Activated CD4-positive, alpha-beta T cell treated with anti-CD3 and anti-CD28 coated beads, Interleukin-2, amount 50 U/mL, for 48 hours (primary cell): ENCODE results near the gene IL18.
"Not testable (repeated sequence)": the region's sequence is repeated elsewhere in the genome, so short reads cannot be mapped to it uniquely, and the experiment has no call there.

Experiments used
- DNase-seq, 2 experiments: peaks; one replicate each; pipeline ENCODE4 v3.0.0-alpha.2; 2020

The IL18 gene

DNA sequence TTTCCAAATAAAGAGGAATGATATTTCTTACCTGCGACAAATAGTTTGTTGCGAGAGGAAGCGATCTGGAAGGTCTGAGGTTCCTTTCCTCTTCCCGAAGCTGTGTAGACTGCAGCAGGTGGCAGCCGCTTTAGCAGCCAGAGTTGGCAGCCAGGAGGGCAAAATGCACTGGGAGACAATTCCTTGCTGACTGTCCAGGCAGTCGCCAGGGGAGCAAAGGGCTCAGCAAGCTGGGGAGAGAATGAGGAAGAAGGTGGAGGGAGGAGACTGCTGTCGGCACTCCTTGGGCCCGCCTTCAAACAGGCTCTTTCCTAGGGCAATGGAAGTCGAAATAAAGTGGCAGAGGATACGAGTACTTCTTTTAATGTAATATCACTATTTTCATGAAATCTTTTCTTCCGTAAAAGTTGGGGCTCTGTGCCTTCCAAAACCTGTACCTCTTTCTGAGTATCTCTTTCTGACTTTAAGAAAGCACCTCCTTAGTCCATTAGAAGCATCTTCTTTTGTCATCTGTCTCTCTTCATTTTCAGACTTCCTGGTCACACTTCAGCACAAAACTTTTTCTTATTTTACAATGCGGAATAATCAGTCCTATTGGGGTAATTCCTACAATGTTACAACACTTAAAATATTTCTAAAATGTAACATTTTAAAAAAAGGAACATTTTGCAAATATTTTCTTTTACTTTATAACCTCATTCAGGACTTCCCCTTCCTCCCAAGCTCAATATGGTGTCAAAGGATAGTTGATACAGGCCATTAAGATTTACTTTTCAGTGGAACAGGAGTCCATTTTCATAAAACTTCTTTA lies at the start of gene IL18:
IL18 (minus strand) TSS at position 220 of the 811 bp plus-strand sequence. CDS start 9,041 bp downstream, outside the sequence.
- DNase-seq = no peak

DNA sequence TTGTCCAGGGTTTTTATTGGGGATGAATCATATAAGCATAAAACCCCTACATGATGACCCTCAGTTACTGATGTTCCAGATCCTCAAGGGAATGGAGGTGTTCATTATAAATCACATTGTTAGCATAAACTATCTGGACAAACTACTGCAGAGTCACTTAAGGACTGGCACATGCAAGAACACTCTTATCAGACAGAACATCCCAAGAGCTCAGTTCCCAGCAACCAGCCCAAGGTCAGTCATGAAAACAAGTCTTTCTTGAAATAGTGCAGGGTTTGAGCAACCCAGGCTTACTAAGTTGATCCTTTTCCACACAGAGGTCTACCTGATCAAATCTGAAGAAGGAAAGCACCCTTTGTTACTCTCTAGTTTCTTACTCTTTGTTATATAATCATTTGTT lies 48.8 kb upstream of the IL18 start:
- DNase-seq = no peak

DNA sequence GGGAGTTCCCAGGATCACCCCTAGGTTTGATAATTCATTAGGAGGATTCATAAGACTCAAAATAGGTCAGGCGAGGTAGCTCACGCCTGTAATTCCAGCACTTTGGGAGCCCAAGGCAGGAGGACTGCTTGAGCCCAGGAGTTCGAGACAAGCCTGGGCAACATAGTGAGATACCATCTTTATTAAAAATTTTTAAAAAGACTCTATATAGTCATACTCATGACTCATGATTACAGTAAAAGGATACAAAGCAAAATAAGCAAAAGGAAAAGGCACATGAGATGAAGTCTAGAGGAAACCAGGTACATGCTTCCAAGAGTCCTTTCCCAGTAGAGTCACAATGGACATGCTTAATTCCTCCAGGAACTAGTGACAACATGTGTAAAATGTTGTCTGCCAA lies 48.4 kb upstream of the IL18 start:
- no peak for DNase-seq

DNA sequence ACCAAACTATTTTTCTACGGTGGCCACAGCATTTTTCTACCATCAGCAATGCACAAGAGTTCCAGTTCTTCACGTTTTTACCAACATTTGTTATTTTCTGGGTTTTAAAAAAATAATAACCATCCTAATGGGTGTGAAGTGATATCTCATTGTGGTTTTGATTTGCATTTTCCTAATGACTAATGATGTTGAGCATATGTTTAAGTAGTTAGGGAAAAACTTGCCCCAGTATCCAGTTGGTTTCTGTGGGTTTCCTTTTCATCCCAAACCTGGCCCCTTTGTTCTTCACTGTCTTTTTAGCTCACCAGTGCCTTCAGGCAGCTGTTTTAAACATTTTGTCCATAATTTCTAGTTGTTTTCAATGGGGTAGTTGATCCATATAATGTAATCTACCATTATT lies 47.6 kb upstream of the IL18 start:
- no peak for DNase-seq

DNA sequence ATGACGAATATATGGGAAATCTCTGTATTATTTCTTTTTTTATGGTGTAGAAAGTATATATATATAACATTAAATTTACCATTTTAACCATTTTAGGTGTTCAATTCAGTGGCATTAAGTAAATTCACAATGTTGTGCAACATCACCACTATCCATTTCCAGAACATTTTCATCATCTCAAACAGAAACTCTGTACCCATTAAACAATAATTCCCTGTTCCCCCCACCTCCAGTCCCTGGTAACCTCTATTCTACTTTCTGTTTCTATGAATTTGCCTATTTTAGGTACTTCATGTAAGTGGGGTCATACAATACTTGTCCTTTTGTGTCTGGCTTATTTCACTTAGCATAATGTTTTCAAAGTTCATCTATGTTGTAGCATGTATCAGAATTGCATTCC lies 47.0 kb upstream of the IL18 start:
- DNase-seq = no peak

DNA sequence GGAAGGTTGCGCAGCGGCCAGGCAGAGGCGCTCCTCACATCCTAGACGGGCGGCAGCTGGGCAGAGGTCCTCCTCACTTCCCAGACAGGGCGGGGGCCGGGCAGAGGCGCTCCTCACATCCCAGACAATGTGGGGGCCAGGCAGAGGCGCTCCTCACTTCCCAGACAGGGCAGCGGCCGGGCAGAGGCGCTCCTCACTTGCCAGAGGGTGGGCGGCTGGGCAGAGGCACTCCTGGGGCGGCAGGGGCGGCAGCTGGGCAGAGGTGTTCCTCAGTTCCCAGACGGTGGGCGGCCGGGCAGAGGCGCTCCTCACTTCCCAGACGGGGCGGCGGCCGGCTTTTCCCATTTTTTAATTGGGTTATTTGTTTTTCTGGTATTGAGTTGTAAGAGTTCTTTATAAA lies 42.2 kb upstream of the IL18 start:
- no peak for DNase-seq

DNA sequence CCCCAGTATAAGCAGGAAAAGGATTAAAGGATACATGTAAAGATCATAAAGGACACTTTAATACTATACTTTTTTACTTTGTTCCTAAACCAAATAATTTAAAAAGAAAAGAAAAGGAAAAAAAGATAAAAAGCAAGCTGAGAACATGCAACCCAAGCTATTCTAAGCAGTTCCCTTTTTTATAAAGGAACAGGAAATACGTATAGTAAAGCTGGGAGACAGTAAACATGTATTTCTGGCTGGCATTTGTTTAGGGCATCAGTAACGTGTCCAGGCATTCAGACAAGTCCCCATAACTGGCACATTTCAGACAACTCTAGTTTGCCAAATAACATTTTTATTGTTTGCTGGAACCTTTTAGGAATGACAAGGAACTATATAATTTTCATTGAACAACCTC lies 36.4 kb upstream of the IL18 start:
- no peak for DNase-seq

DNA sequence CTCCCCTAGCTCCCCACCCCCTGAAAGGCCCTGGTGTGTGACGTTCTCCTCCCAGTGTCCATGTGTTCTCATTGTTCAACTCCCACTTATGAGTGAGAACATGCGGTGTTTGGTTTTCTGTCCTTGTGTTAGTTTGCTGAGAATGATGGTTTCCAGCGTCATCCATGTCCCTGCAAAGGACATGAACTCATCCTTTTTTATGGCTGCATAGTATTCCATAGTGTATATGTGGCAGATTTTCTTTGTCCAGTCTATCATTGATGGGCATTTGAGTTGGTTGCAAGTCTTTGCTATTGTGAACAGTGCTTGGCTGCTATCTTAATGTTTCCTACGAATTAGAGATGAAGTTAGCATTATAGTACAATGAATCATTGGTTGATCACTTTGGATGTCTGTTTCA lies 35.2 kb upstream of the IL18 start:
- DNase-seq = not testable (repeated sequence)

DNA sequence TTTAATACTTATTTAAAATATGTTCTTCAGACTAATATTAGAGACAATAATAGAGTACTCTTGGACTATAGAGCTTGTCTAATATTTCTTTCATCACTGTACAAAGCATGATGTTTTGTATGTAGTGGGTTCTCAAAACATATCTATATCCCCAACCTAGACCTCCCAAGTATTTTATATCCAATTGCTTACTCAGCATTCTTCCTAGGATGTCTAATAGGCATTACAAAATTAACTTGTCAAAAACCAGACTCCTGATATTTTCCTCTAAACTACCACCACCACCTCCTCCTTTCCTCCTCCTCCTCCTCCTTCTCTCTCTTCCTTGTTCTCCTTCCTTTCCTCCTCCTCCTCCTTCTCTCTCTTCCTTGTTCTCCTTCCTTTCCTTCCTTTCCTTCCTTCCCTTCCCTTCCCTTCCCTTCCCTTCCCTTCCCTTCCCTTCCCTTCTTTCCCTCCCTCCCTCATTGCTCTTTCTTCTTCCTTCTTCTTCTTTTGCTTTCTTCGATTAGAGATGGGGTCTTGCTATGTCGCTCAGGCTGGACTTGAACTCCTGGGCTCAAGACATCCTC lies 32.7 kb upstream of the IL18 start:
- no peak for DNase-seq

DNA sequence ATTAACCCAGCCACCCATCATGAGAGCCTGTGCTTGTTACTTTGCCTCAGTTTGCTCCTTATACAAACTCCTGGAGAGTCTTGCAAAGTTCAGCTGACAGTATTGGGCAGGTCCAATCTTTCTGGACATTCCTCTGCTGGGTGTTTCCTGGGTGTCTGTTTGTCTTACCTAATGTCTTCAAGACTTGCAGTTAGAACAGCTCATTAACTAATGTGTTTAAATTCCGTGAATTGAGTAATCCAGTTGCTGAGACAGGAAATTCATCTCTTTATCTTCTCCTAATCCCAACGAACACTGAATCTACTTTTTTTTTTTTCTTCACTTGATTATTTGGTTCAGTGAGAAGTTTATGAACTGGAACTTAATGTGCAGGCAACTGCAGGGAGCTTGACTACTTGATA lies 32.1 kb upstream of the IL18 start:
- no peak for DNase-seq

DNA sequence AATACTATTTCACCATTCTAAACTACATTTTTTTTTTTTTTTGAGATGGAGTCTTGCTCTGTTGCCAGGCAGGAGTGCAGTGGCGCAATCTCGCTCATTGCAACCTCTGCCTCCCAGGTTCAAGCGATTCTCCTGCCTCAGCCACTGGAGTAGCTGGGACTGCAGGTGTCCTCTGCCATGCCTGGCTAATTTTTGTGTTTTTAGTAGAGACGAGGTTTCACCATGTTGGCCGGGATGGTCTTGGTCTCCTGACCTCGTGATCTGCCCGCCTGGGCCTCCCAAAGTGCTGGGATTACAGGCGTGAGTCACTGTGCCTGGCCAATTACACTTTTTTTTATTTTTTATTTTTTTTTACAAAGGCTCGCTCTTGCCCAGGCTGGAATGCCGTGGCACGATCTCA lies 31.2 kb upstream of the IL18 start:
- not testable (repeated sequence) for DNase-seq

DNA sequence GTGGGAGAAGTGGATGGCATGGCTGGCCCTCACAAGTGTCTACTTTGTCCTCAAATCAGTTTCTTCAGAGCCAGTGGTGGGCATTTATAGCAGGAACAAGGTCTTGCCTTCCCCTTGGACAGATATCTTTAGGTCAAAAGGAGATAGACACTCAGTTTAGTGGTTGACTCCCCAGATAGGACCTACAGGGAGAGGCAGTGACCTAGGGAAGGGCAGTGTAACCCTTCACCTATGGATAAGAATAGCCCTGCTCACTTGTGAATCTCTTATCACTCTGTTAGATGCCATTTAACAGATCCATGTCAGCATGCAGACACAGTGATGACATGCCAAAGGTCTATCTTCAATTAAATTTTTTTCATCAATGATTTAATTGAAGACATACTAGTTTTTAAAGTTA lies 22.4 kb upstream of the IL18 start:
- DNase-seq = no peak

DNA sequence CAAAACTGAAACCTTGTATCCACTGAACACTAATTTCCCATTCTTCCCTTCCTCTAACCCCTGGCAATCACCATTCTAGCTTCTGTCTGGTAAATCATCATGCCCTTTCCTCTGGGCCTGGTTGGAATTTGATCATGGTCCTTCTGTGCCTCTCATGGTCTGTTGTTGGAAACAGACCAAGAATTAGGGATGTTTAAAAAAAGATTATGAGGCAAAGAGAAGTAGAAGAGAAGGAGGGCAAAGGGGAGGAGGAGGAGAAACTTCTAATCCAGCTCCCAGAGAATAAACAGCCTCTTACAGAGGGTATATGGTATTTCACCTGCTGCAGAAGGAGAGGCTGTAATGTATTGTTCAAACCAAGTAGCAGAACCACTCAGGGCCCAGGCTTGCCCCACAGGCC lies 22.0 kb upstream of the IL18 start:
- DNase-seq = no peak

DNA sequence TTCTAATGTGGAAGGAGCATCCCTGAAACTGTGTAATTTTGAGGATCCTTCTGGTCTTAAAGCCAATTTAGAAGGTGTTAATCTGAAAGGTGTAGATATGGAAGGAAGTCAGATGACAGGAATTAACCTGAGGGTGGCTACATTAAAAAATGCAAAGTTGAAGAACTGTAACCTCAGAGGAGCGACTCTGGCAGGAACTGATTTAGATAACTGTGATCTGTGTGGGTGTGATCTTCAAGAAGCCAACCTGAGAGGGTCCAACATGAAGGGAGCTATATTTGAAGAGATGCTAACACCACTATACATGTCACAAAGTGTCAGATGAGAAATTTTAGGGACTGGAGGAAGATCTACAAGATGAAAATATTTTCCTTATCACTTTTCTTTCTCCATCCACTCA lies 19.0 kb upstream of the IL18 start:
- no peak for DNase-seq

DNA sequence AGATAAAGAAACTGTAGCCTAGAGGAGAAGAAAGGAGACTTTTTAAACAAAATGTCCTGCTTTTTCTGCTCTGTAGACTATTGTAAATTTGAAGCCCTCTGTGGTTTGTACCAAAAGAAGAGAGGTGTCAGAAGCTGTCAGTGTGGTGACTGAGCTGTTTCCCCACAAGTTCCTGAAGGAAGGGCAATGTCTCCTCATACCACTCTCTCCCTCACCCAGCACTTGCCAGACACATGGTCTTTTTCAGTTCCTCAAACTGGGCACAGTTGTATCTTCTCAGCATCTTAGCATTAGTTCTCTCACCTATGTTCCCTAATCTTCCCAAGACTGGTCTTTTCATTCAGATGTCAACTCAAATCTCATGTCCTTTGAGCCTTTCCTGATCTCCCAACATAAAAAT lies 15.7 kb upstream of the IL18 start:
- DNase-seq = no peak

DNA sequence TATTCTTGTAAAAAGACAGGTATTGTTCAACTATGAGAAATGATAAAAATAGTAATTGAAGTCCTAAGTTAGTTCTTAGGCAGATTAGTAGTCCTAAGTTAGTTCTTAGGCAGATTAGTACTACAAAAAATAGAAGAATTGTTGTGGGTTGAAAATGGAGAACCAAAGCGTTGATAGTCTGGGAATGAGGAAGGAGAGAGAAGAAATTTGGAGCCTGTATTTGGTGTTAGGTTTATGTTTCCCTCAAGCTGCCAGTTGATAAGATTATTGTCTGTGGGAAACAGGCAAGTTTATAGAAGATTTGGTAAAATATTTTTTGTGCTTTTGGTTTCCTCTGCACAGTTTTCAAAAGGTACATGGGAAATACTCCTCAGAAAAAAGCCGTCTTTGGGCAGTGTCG lies 15.0 kb upstream of the IL18 start:
- no peak for DNase-seq

DNA sequence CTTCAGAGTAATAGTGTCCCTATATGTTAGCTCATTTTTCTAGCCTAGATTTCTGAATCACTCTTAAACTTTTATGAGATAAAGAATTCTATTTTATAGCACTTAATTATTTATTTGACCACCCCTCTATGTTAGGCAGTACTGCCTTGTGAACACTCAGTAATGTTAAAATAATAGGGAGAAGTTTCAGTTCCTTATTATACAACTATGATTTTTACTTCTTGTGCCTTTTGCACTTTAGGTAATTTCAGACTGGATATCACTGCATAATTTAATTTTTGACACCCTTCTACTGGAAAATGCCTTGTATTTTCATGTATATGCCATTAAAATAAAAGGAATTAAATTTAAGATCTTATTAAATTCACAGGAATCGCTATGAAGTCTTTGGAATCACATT lies 14.5 kb upstream of the IL18 start:
- DNase-seq = no peak

DNA sequence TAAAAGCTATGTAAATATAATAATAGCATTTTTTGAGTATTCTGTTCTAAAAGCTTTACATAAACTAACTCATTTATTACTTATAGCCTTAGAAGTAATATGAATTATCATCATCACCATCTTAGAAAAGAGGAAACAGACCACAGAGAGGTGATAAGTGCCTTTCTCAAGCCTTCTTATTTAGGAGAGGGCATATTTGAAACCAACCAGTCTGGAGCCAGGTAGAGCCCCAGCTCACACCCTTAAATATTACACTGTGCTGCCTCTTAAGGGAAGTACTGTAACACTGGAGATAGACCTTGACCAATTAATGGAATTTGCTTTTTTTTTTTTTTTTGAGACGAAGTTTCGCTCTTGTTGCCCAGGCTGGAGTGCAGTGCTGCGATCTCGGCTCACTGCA lies 13.7 kb upstream of the IL18 start:
- no peak for DNase-seq

DNA sequence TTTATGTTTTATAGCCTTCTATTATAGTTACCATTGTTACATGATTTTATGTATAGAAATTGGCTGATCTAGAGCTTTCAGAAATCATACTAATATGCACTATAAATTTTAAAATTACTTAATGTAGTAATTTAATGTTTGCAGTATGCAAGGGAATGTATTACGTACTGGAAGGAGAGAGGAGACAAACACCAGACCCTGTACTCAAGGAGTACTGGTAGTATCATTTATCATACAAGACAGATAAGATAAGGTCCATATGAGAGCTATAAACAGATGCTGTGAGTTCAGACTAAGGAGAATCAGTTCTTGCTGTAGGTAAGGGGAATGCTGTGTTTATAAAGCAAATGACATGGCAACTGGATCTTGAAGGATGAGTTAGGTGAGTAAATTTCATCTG lies 12.2 kb upstream of the IL18 start:
- DNase-seq = no peak

DNA sequence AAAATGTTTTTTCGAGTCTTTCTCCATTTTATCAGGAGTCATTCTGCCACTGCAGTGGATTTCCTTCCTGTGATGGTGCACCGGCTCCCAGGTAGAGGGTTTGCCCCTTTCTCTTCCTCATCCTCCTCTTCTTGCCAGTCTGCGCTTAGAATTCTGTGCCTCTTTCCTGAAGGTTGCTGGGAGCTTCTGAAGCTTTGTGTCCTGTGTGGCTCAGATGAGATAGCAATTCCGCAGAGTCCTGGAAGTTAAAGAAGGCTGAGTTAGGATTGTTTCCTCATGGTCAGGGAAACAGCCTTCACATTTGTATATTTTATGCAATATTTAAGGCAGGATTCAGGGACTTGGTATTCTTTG lies 11.7 kb upstream of the IL18 start:
- DNase-seq = no peak

DNA sequence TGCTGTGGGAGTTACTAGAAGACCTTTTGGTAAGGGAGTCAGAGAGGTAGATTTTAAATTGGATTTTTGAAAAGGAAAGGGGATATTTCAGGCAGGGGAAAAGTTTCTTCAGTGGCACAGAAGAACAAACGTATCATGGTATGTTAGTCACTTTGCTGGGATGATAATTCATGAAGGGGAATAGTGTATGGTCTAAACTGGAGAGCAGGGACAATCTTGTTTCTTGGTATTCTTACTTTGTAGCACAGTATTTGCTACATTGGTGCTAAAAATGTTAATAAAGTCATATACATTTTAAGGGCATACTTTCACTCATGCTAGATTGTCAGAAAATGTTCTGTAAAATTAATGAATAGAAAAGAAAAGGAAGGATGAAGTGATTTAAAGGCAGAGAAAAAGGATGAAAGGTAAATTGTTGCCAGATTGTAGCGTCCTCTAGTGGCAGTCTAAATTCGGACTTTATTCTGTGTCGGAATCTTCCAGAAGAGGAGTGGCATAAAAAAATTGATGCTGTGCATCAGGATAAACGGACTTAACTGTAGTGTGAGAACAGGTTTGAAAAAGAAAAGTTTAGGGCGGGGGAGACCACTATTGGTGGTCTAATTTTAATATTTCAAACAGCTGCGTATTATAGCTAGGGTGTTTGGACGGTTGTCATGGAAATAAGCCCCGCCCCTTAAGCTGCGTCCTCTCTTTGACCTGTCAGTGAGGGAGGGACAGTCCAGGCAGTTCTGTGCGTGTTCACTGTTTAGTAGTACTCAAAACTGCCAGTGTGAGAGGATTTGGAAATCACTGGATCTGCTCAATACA lies 11.1 kb upstream of the IL18 start, which contains the start of gene BCO2:
BCO2 (plus strand) TSS at position 724 of the 810 bp plus-strand sequence. CDS start 90 bp downstream, outside the sequence.
- DNase-seq = peak; percentile 60 to 64

DNA sequence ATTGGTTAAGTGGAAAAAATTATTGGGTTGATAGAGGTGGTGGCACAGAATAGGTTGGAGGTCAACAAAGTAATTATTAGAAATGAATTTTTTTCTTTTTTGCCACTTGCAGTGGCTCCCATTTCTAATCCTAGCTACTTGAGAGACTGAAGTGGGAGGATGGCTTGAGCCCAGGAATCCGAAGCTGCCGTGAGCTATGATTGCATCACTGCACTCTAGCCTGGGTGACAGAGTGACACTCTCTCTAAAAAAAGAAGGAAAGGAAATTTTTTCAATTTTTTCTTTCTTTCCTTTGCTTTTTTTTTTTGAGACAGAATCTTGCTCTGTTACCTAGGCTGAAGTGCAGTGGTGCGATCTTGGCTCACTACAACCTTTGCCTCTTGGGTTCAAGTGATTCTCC lies 9.3 kb upstream of the IL18 start:
- DNase-seq = no peak

DNA sequence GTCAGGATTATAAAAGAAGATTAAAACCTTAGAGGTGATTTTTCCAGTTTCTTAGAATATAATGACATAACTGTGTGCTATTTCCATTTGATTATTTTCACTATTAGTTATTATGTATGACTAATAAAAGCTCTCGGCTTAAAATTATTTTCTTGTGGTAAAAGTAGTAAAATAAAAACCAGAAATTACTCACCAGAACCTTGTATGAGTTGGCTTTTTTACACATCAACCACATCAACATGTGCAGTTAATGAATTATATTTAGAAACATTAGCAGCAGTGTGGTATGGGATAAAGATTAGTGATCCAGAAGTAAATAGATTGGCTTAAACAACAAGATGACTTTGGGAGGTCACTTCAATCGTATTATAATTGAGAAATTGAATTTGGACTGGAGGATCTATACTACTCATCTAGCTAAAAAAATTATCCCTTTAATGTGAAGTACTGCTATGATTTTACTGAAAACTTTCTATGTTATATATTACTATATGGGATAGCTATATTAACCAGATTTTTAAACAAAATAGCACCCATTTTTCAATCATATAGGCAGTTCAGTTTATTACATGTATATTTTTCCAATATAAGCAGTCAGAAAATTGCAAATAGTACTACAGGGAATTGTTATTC lies 8.6 kb upstream of the IL18 start:
- DNase-seq = no peak

DNA sequence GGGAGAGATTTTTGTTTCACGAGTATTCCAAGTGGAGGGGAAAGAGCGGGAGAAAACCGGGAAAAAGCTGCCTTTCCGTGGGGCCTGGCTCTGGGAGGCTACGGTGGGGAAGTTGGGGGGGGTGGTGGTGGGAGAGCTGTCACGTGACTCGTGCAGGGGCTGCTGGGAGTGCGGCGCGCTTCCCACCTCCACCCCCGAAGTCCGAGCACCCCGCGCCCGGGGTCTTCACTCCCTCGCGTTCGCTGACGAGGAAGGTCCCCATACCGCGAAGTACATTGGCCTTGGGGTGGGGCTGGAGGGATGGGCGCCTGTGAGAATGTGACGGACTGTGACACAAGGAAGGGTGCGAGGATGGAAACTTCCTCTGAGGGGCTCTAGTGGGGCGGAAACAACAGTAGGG lies 3.3 kb upstream of the IL18 start, which contains the start of gene TEX12:
TEX12 (plus strand) TSS at position 228 of the 400 bp plus-strand sequence. CDS start 1,897 bp downstream, outside the sequence.
- no peak for DNase-seq
